HG03565 (cell line): ENCODE data around the gene CHL1.

Experiments
- ATAC-seq: cut with Tn5 transposase; IDR thresholded peaks from one replicate; pipeline ENCODE4 v1.9.1; 2021; ENCODE audit warnings: mild to moderate bottlenecking, moderate library complexity; ENCODE audit not compliant: unreplicated experiment

The CHL1 gene

DNA sequence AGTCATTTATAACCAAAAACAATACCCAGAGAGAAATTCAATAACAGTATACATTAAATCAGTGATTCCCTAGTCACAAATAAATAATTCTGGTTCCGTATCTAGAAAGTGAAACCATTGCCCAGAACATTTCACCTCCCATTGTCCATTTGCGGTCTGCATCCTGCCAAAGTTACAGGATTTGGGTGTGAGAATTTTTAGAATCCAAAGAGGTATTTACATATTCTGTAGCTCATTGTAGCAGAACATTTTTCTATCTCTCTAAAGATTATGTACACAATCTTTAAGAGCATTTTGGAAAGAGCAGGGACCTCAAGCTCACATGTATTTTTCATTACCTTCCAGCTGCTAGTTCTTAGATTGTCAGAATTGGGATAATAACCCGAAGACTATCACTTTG, 261.6 kb downstream of the CHL1 start:
- no peak for ATAC-seq

DNA sequence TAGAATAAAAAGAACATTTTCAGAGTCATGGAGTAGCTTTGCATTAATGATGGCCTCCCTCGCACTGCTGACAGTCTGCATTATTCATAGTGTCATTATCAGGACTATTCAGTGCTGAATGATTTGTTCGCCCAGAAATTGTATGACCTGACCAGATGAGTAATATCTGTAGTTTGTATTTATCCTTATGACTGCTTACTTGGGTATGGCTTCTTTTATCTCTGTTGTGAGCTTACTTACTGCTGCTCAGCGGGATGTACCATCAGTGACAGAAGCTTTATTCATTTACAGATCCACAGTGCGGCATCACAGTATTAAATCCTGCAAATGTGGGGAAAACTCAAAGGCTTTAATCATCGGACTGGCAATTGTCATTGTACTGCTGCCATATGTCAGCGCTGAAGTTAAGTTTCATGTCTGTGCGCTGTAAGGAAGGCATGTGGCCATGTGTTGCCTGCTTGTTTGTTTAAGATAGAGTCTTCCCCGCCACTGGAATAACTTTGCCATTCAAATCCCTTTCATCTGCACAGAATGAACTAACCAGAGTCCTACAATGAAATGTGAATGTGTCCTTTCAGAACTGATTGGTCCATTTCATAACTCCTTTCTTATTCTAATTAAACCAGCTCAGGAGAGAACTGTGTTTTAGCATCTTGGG, 262.2 kb downstream of the CHL1 start:
- peak; percentile 91 for ATAC-seq
